IPS-18c (cell line): ENCODE data around the gene DPPA4.
"Not testable (repeated sequence)": the region's sequence is repeated elsewhere in the genome, so short reads cannot be mapped to it uniquely, and the experiment has no call there.

ENCODE experiments used
- H3K4me3 ChIP-seq: 2 replicates; pipeline ENCODE4 v1.7.0; 2013; ENCODE audit warnings: low read depth, mild to moderate bottlenecking, low read length, moderate library complexity; ENCODE audit not compliant: insufficient read depth
- H3K9me3 ChIP-seq: one replicate; pipeline ENCODE4 v1.6.1; 2013; ENCODE audit warnings: mild to moderate bottlenecking, low read length, moderate library complexity; ENCODE audit not compliant: control insufficient read depth, insufficient read depth

Gene DPPA4, protein sequence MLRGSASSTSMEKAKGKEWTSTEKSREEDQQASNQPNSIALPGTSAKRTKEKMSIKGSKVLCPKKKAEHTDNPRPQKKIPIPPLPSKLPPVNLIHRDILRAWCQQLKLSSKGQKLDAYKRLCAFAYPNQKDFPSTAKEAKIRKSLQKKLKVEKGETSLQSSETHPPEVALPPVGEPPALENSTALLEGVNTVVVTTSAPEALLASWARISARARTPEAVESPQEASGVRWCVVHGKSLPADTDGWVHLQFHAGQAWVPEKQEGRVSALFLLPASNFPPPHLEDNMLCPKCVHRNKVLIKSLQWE

DNA sequence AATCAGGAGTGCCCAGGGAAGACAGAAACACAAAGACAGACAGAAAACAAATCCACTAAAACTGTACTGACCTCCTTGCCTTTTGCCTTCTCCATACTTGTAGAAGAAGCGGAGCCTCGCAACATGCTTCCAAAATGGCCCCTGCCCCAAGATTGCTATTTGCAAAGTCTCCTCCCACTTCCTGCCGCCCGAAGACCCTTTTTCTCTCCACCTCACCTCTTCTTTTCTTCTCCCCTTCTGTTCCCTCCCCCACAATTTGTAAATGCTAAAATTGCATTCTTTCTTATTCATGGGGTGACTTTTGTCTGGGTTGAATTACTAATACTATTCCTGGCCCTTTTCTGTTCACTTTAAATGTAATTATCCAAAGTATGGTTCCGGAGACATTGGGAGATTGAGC lies at the start of gene DPPA4:
Gene DPPA4, minus strand, starts transcription at position 154 of the 400 bp plus-strand sequence. Its CDS starts 29 bp downstream, at position 125.
- Histone ChIP-seq H3K4me3 (peak within 1 kb of the TSS; percentile 65), H3K9me3 (no peaks in the 10 kb centered on the region)

DNA sequence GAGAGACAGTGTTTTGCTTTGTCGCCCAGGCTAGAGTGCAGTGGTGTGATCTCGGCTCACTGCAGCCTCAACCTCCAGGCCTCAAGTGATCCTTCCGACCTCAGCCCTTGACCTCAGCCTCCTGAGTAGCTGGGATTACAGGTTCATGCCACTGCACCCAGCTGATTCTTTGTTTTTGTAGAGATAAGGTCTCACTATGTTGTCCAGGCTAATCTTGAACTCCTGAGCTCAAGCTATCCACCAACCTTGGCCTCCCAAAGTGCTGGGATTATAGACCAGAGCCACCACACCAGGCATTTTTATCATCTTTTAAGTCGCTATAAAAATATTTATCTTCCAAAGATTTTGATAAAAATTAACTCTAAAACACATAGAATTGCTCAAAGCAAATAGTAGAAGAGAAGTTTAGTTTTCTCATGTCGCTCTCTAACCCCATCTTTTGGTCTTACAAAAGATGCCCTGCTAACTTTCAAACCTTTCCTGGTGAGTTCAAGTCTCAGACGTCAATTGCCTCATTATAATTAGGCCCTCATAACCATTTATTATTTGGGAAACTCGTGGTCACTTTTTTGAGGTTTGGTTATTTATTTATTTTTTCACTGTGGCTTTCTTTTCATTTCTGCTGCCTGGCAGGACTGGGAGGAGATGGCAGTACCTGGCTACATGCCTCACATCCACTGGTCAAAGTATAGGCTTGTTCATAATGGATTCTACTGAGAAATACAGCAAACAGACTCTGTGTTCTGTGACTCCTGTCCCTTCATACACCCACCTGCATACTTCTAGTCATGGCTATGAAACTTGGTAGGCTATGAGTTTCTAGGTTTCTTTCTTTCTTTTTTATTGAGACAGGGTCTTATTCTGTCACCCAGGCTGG lies 48.3 kb upstream of the DPPA4 start:
- Histone ChIP-seq H3K4me3 (no peak overlapping the region), H3K9me3 (no peaks in the 10 kb centered on the region)

- Histone ChIP-seq H3K4me3 (no peak overlapping the region), H3K9me3 (no peaks in the 10 kb centered on the region)
These were observed 46.8 kb upstream of the DPPA4 start for GRCh38 chr3:109384164-109384563.

- Histone ChIP-seq H3K4me3 (no peak overlapping the region), H3K9me3 (no peaks in the 10 kb centered on the region)
These were observed 45.2 kb upstream of the DPPA4 start for GRCh38 chr3:109382588-109382987.

DNA sequence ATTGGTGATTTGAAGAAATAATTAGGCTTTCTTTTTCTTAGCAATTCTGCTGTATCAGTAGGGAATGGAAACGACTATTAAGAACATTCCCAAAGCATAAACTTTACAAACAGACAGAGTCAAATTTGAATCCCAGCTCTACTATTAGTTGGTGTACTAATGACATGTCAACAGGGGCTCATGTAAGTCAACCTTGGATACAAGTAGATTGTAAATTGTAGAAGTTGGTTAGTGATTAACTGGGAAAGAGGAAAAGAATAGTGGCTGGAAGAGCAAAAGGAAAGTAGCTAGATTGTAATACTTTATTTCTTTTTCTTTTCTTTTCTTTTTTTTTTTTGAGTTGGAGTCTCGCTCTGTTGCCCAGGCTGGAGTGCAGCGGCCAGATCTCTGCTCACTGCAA lies 38.6 kb upstream of the DPPA4 start:
- no peak overlapping the region for H3K4me3 ChIP-seq
- no peaks in the 10 kb centered on the region for H3K9me3 ChIP-seq

DNA sequence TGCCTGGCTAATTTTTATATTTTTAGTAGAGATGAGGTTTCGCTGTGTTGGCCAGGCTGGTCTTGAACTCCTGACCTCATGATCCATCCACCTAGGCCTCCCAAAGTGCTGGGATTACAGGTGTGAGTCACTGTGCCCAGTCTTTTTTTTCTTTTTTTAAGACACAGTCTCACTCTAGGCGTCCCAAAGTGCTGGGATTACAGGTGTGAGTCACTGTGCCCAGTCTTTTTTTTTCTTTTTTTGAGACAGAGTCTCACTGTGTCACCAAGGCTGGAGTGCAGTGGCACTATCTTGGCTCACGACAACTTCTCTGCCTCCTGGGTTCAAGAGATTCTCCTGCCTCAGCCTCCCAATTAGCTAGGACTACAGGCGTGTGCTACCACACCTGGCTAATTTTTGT lies 37.1 kb upstream of the DPPA4 start:
- not testable (repeated sequence) for H3K4me3 ChIP-seq, H3K9me3 ChIP-seq

DNA sequence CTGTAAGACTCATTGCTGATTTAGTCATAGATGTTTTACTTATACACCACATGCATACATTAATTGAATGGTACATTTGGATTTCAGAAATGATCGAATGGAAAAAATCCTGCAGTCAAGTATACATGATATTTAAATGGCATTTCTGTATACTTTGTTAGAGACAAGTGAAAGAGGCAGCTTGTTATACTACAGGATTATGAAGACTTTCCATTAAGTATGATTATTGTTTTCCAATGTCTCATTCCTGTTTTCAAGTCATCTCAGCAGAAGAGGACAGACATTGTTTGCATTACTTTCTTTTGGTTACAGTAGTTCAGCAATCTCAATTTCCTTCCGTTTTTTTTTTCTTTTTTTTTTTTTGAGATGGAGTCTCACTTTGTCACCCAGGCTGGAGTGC lies 36.6 kb upstream of the DPPA4 start:
- H3K4me3 ChIP-seq: no peak overlapping the region

GRCh38 chr3:109372639-109373038 lies 35.3 kb upstream of the DPPA4 start:
- H3K4me3 ChIP-seq: no peak overlapping the region

More for the DNA sequence above, 36.6 kb upstream of the DPPA4 start:
- no peaks in the 10 kb centered on the region for H3K9me3 ChIP-seq

DNA sequence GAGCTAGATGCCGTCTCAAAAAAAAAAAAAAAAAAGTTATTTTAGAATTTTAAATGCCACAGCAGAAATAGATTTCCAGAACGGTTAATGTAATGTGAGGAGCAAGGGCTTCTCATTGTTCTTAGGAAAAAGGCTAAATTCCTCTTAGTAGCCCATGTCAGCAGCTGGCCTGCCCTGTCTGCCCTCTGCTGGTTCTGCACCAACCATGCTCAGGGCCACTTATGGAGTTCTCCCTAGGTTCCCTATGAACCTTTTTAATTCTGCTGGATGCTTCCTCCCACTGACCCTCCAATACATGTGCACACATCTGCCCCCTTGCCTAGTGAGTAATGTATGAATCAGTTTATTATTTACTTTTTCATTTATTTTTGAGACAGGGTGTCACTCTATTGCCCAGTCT lies 32.2 kb upstream of the DPPA4 start:
- Histone ChIP-seq H3K9me3 (no peaks in the 10 kb centered on the region), H3K4me3 (no peak overlapping the region)

More at GRCh38 chr3:109372639-109373038, 35.3 kb upstream of the DPPA4 start:
- no peaks in the 10 kb centered on the region for H3K9me3 ChIP-seq

- Histone ChIP-seq H3K4me3 (no peak overlapping the region), H3K9me3 (no peaks in the 10 kb centered on the region)
These were observed 26.7 kb upstream of the DPPA4 start for GRCh38 chr3:109364088-109364487.

DNA sequence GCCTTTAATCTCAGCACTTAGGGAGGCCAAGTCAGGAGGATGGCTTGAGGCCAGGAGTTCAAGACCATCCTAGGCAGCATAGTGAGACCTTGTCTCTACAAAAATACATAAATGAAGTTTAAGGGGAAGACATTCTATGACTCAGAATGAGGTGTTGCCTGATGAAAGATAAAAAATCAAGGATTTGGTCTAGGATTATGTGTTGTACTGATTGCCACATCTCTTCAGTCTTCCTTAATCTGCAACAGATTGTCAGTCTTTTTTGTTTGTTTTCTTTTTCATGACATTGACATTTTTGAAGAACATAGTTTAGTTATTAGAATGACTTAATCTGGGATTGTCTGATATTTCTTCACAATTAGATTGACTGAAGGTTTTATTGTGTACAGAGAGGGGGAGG lies 26.3 kb upstream of the DPPA4 start:
- Histone ChIP-seq H3K9me3 (no peaks in the 10 kb centered on the region), H3K4me3 (no peak overlapping the region)

GRCh38 chr3:109362823-109363222 lies 25.5 kb upstream of the DPPA4 start:
- H3K9me3 ChIP-seq: no peaks in the 10 kb centered on the region
- no peak overlapping the region for H3K4me3 ChIP-seq

GRCh38 chr3:109358809-109359208 lies 21.5 kb upstream of the DPPA4 start:
- not testable (repeated sequence) for H3K9me3 ChIP-seq, H3K4me3 ChIP-seq

- no peak overlapping the region for H3K4me3 ChIP-seq
These were observed 19.3 kb upstream of the DPPA4 start for GRCh38 chr3:109356442-109357155.

GRCh38 chr3:109355625-109356441 lies 18.5 kb upstream of the DPPA4 start:
- H3K4me3 ChIP-seq: no peak overlapping the region
- no peaks in the 10 kb centered on the region for H3K9me3 ChIP-seq

More at GRCh38 chr3:109356442-109357155, 19.3 kb upstream of the DPPA4 start:
- no peaks in the 10 kb centered on the region for H3K9me3 ChIP-seq

DNA sequence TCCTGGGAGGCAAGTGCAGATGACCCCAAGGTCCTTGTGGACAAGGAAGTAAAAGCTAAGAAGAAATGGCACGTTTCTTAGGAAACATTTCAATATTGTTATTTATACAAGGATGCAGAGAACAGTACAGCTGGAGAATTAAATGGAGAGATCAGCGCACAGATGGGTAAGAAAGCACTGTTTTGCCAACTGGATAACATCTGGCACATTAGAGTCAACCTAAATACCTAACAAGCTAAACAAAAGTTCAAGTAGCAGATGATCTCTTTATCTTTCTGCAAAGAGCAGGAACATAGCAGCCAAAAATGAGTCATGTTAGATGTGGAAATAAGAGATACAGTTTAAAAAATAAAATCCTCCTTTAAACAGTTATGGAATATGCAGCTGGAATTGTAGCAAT lies 15.7 kb upstream of the DPPA4 start:
- H3K4me3 ChIP-seq: no peak overlapping the region
- no peaks in the 10 kb centered on the region for H3K9me3 ChIP-seq

- Histone ChIP-seq H3K9me3 (no peaks in the 10 kb centered on the region), H3K4me3 (no peak overlapping the region)
These were observed 13.9 kb upstream of the DPPA4 start for GRCh38 chr3:109351231-109351630.
